Measurements from ENCODE around the gene MAN1A1. TPM values are rescaled to one million over a fixed set of nuclear protein-coding genes. Genes with fewer than 3 reads are reported as not detected.

The MAN1A1 gene
- total RNA-seq, 2 donors from 2014 or later, result 85.4 to 109 TPM

DNA sequence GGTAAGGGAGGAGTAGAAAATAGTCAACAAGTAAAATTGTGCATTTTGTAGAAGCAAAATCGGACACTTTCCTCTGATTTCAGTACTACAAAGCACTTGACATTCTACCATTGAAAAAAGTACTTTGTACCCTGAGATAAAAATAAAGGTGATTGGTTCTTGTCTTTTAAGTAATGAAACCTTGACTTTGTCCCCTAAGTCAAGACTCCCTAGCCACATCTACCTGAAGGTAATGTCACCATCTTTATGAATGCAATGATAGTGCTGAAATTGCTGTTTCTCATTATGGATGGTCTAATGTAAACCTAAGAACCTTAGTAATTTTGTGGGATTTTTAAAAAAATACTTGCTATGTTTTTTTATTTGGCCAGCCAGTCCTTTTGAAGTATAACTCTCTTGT is 2.4 kb upstream of the MAN1A1 start:
- Histone ChIP-seq H3K4me3 (no peak overlapping the region), H3K36me3 (replicated peaks in 1 of 2; ENCODE audit: insufficient read depth in 1 of 2, low read depth in 2 of 2) (no peaks in the 10 kb centered on the region), H3K27ac (no peak overlapping the region), H3K27me3 (no peaks in the 10 kb centered on the region), H3K9me3 (no peaks in the 10 kb centered on the region), H3K4me1 (peaks cover 23% of the 10 kb centered on the region)
- intact Hi-C loops (cut with DNase I), result no loop called here
- ATAC-seq (no peak), DNase-seq (no peak)
- WGBS, 2 donors, result 63 to 69% methylated on average over 1 of the region's 1 CpG
- no peak for TF ChIP-seq POLR2A (IDR thresholded peaks at IDR 0.05)
- TF ChIP-seq, protein P1, sequence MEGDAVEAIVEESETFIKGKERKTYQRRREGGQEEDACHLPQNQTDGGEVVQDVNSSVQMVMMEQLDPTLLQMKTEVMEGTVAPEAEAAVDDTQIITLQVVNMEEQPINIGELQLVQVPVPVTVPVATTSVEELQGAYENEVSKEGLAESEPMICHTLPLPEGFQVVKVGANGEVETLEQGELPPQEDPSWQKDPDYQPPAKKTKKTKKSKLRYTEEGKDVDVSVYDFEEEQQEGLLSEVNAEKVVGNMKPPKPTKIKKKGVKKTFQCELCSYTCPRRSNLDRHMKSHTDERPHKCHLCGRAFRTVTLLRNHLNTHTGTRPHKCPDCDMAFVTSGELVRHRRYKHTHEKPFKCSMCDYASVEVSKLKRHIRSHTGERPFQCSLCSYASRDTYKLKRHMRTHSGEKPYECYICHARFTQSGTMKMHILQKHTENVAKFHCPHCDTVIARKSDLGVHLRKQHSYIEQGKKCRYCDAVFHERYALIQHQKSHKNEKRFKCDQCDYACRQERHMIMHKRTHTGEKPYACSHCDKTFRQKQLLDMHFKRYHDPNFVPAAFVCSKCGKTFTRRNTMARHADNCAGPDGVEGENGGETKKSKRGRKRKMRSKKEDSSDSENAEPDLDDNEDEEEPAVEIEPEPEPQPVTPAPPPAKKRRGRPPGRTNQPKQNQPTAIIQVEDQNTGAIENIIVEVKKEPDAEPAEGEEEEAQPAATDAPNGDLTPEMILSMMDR (IDR thresholded peaks at IDR 0.05), result no peak

DNA sequence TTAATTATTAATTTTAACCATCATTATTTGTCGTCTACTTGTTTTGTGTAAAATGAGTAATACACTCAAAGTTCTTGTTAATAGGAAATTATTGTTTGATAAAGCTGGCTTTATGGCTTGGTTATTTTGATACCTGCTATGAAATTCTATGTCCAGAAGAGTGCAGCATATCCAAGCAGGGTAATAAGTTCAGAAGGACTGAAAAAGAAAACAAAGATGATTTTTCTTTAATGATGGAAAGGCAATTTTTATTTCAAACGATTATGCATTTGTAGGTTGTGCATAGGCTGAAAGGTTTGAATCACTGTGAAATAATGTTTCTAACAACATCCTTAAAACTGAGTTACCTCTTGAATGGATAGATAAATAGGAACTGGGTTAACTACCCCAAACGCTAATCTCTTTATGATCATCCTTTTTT is 1.4 kb upstream of the MAN1A1 start:
- H3K4me1 ChIP-seq, result peaks cover 25% of the 10 kb centered on the region
- intact Hi-C loops (cut with DNase I), result no loop called here
- peak overlapping the region in 1 of 2 donors; percentile 99 for H3K4me3 ChIP-seq
- peak; percentile 13 for ATAC-seq
- DNase-seq, result no peak
- H3K36me3 ChIP-seq (replicated peaks in 1 of 2; ENCODE audit: insufficient read depth in 1 of 2, low read depth in 2 of 2), result no peaks in the 10 kb centered on the region
- no peaks in the 10 kb centered on the region for H3K9me3 ChIP-seq
- TF ChIP-seq POLR2A (IDR thresholded peaks at IDR 0.05), result no peak
- TF ChIP-seq, protein P1 (IDR thresholded peaks at IDR 0.05), result peak; percentile 11 to 85 (median 72)
- H3K27ac ChIP-seq, result peak overlapping the region in 3 of 4 donors; percentile 88 to 96 (median 91)
- WGBS, 2 donors, result 7 to 15% methylated on average over 3 of the region's 3 CpGs
- H3K27me3 ChIP-seq, result no peaks in the 10 kb centered on the region

DNA sequence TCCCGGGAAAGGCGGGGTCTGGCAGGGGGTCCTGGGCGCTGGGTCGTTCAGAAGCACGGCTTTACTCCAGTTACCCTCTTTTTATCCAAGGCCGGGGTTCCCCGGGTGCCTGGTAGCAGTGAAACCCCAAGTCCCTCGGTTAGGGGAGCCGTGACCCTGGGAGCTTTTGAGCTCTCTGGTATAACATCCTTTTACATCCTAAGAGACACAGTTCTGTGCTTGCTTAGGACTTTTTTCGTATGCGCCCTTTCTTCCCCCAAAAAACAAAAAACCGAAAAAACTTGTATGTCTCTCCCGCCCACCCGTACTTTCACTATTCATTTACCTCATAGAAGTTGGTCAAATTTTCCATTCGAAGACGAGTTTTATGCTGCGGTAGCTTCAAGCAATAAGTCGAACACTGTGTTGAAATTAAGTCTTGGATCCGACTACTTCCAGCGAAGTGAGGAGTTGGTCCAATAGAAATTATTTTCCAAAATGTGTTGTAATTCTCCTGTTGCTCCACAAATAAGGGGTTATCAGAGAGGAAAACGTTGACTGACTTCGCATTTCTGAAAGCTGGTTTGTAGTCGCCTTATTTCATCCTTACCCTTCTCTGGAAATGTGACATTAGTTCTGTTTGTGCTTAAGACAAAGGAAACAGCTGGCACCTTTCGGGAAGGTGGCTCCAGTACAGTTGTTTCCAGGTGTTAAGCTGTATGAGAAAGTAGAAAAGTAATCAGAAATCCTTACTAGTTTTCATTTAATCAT is 816 bp upstream of the MAN1A1 start:
- H3K4me1 ChIP-seq, result peaks cover 29% of the 10 kb centered on the region
- peak overlapping the region; percentile 74 to 96 (median 90) for H3K27ac ChIP-seq
- TF ChIP-seq, protein P1 (IDR thresholded peaks at IDR 0.05), result no peak
- TF ChIP-seq POLR2A (IDR thresholded peaks at IDR 0.05), result no peak
- 0 to 1% methylated on average over 19 to 24 of the region's 24 CpGs for WGBS, 2 donors
- DNase-seq, result peak in 3 of 4 donors; percentile 21 to 41 (median 41)
- peak; percentile 20 for ATAC-seq
- H3K36me3 ChIP-seq (replicated peaks in 1 of 2; ENCODE audit: insufficient read depth in 1 of 2, low read depth in 2 of 2), result no peaks in the 10 kb centered on the region
- intact Hi-C loops (cut with DNase I), result no loop called here
- H3K27me3 ChIP-seq, result no peaks in the 10 kb centered on the region
- peak overlapping the region; percentile 73 to 99 for H3K4me3 ChIP-seq
- H3K9me3 ChIP-seq, result no peaks in the 10 kb centered on the region

DNA sequence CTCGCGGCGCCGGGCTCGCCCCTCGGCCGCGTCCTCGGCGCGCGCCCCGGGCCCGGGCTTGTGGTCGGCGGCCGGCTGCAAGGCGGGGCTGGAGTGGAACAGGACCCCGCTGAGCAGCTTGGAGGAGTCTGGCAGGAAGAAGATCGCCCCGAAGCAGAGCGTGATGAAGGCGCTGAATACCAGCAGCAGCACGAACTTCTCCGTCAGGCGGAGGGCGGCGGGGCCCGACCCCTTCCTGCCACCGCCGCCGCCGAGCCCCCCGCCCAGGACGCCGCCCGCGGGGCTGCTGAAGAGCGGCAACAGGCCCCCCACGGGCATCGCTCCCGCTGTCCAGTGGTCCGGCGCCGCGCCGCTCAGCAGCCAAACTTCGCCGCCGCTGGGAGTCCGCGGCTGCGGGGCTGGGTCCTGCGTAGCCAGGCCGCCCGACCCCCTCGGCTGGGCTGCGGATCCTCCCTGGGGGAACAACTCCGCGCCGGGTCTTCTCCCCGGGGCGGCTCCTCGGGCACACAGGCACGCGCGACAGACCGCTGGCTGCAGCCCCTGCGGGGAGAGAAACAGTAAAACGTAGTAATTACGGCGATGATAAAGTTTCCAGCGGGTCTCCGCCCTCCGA is 707 bp downstream of the MAN1A1 start:
- ATAC-seq, result peak; percentile 7
- DNase-seq, result peak in 2 of 4 donors; percentile 31 to 34
- intact Hi-C loops (cut with DNase I), result no loop called here

More for the DNA sequence above, 707 bp downstream of the MAN1A1 start:
- no peaks in the 10 kb centered on the region for H3K27me3 ChIP-seq
- no peaks in the 10 kb centered on the region for H3K9me3 ChIP-seq
- peak overlapping the region; percentile 74 to 96 (median 90) for H3K27ac ChIP-seq
- H3K36me3 ChIP-seq (replicated peaks in 1 of 2; ENCODE audit: insufficient read depth in 1 of 2, low read depth in 2 of 2), result no peaks in the 10 kb centered on the region
- peaks cover 40% of the 10 kb centered on the region for H3K4me1 ChIP-seq
- no peak for TF ChIP-seq POLR2A (IDR thresholded peaks at IDR 0.05)
- TF ChIP-seq, protein P1 (IDR thresholded peaks at IDR 0.05), result no peak
- H3K4me3 ChIP-seq, result peak overlapping the region; percentile 73 to 99
- WGBS, 2 donors, result 0% methylated on average over 62 of the region's 75 CpGs; no CpG with 5 or more reads in 1 of the 2 donors

All from body of pancreas (tissue), 4 donors.